T-cell (primary cell): ENCODE results near the gene COL6A3. TPM values are rescaled to one million over a fixed set of nuclear protein-coding genes. Genes with fewer than 3 reads are reported as not detected.

Source experiments
- ATAC-seq, 4 experiments: fragments of 200-7000 bp in 3 of 4; fragments of 150-1000 bp in 1 of 4; cut with Tn5 transposase; replicated peaks in 1 of 4; 1 replicate in 3 of 4; 2 replicates in 1 of 4; pipeline ENCODE4 v1.10.0; 2021; ENCODE audit warnings: moderate library complexity in 3 of 4, mild to moderate bottlenecking in 2 of 4, moderate number of reproducible peaks in 1 of 4
- CTCF ChIA-PET, 2 donors: fragments of 300-600 bp; sonication (Branson Sonifier 250); formaldehyde crosslinking; loops; one replicate each; lab custom pipeline; 2022; ENCODE audit warnings: antibody characterized with exemption in 2 of 2; lab: Charles Lee
- POLR2A ChIA-PET, 2 donors: fragments of 300-600 bp; sonication (Branson Sonifier 250); formaldehyde crosslinking; loops; one replicate each; lab custom pipeline; 2022; ENCODE audit warnings: antibody characterized with exemption in 2 of 2; lab: Charles Lee
- DNase-seq, 35 experiments: peaks; one replicate each; pipeline versions ENCODE4 v3.0.0 to v3.0.0-alpha.2; 2013 to 2023
- H3K27ac ChIP-seq: one replicate; pipeline ENCODE4 v1.5.1; 2013; ENCODE audit warnings: low read length
- H3K27me3 ChIP-seq, 2 experiments: replicated peaks in 1 of 2; 1 replicate in 1 of 2; 2 replicates in 1 of 2; pipeline versions ENCODE4 v1.6.1 to v1.7.0; 2013; ENCODE audit warnings: low read length in 1 of 2, mixed read lengths in 1 of 2; ENCODE audit not compliant: control insufficient read depth in 2 of 2, insufficient read depth in 2 of 2; ENCODE audit errors: extremely low read depth in 1 of 2
- H3K36me3 ChIP-seq, 2 donors: 1 replicate in 1 of 2; 2 replicates in 1 of 2; pipeline versions ENCODE4 v1.6.1 to v1.7.0; 2013; ENCODE audit warnings: low read length in 1 of 2; ENCODE audit not compliant: control insufficient read depth in 2 of 2, insufficient read depth in 1 of 2; ENCODE audit errors: extremely low read depth in 1 of 2
- H3K4me1 ChIP-seq, 2 experiments: 1 replicate in 1 of 2; 2 replicates in 1 of 2; pipeline versions ENCODE4 v1.6.1 to v1.7.0; 2013; ENCODE audit warnings: low read length in 2 of 2, mixed read lengths in 1 of 2; ENCODE audit not compliant: insufficient read depth in 2 of 2, control insufficient read depth in 1 of 2; ENCODE audit errors: extremely low read depth in 1 of 2
- H3K4me3 ChIP-seq, 2 donors: 1 replicate in 1 of 2; 2 replicates in 1 of 2; pipeline versions ENCODE4 v1.5.1 to v1.7.0; 2013; ENCODE audit warnings: mild to moderate bottlenecking in 2 of 2, low read length in 1 of 2, moderate library complexity in 1 of 2; ENCODE audit not compliant: control insufficient read depth in 1 of 2; ENCODE audit errors: extremely low read depth in 1 of 2
- H3K9me3 ChIP-seq: 2 replicates; pipeline ENCODE4 v1.7.0; 2013
- H3K27ac Mint-ChIP-seq, 2 donors: one replicate each; pipeline ENCODE4 v1.8.0; 2020 to 2021; ENCODE audit warnings: mild to moderate bottlenecking in 2 of 2, mixed read lengths in 2 of 2
- H3K27me3 Mint-ChIP-seq, 2 donors: one replicate each; pipeline ENCODE4 v1.8.0; 2021 to 2022; ENCODE audit warnings: mixed read lengths in 2 of 2
- H3K36me3 Mint-ChIP-seq: one replicate; pipeline ENCODE4 v1.8.0; 2021; ENCODE audit warnings: mixed read lengths
- H3K4me1 Mint-ChIP-seq, 3 donors: one replicate each; pipeline ENCODE4 v1.8.0; 2020 to 2022; ENCODE audit warnings: mixed read lengths in 3 of 3, mild to moderate bottlenecking in 1 of 3
- H3K4me3 Mint-ChIP-seq, 3 donors: one replicate each; pipeline ENCODE4 v1.8.0; 2020 to 2022; ENCODE audit warnings: mild to moderate bottlenecking in 3 of 3, mixed read lengths in 3 of 3, moderate library complexity in 3 of 3
- H3K9me3 Mint-ChIP-seq, 3 donors: one replicate each; pipeline ENCODE4 v1.8.0; 2020 to 2022; ENCODE audit warnings: mixed read lengths in 3 of 3
- WGBS: methylation state at CpG from one replicate; pipeline ENCODE4 v1.1.5; 2013; ENCODE audit warnings: missing lambda C conversion rate; ENCODE audit not compliant: insufficient coverage; 5-methylcytosine and 5-hydroxymethylcytosine counted together
- total RNA-seq, 35 experiments: library from RNA in 6 of 35; stranded (reverse) in 6 of 35; fragments of 120-200 nt in 1 of 35; gene quantifications; one replicate each; pipeline versions ENCODE4 v1.2.1 to v1.2.4 and lab custom pipeline; 2013 to 2026

The COL6A3 gene
- total RNA-seq, 5 donors from 2014 or later (not counting 1 experiment from before 2014, with no cell fraction given): 1.5 to 2.9 (median 2.5) TPM

DNA sequence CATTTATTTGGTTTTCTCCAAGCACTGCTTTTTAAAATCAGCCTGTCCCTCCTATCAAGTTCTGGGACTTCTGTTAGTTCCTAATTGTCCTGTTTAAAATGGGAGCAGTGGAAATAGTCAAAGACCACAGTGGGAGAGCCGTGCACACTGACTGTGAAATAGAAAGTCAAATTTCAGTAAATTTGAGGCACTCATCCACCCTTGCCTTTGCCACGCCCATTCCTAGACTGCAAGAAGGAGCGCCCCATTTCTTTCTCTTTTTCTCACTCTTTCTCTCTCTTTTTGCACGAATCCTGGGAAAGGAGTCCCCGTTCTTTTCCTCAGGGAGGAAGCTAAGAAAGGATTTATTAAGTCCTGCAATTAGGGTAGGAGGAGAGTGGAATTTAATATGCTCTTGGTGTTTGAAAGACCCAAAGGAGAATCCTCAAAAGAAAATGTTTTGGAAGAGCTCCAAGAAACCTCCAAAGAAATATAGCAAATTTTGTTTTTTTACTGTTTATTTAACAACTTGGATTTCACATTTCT, 7.5 kb downstream of the COL6A3 start:
- no peaks in the 10 kb centered on the region for H3K9me3 Mint-ChIP-seq
- Histone ChIP-seq H3K9me3 (no peaks in the 10 kb centered on the region), H3K36me3 (no peaks in the 10 kb centered on the region), H3K27me3 (no peaks in the 10 kb centered on the region), H3K4me1 (no peaks in the 10 kb centered on the region), H3K4me3 (no peak overlapping the region), H3K27ac (no peak overlapping the region)
- no peaks in the 10 kb centered on the region for H3K4me1 Mint-ChIP-seq
- 100% methylated on average over 1 of the region's 5 CpGs for WGBS
- ChIA-PET POLR2A (interaction anchor here in 1 of 2 donors (0.7 kb wide), 1 partner anchor 1795 kb away, joined by 4 read pairs; no protein-coding TSS in a partner anchor), CTCF (interaction anchor here in 1 of 2 donors (0.6 to 0.8 kb wide), 3 partner anchors 16 to 1860 kb away, joined by 3 read pairs; no protein-coding TSS in a partner anchor)
- no peak overlapping the region for H3K27ac Mint-ChIP-seq
- DNase-seq (no peak), ATAC-seq (no peak)
- no peaks in the 10 kb centered on the region for H3K36me3 Mint-ChIP-seq
- no peak overlapping the region for H3K4me3 Mint-ChIP-seq
- H3K27me3 Mint-ChIP-seq: peaks cover 0 to 4% of the 10 kb centered on the region in 2 donors

DNA sequence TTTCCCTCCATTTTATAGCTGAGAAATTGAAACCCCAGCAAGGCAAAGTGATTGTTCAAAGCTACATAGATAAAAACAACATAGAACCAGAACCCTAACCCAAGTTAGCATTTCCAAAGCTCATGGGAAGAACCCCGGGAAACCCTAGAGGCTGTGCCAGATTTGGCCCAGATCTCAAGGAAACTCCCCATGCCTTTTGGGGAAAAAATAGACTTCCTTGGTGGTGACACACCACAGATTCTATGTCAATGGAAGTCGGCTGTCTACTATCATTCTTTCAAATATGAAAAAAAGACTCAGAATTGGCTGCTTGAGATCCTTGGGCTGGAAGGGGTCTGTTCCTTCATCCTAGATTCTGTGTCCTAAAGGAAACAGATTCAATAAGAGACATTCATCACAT, 8.4 kb downstream of the COL6A3 start:
- Mint-ChIP-seq H3K27ac (no peak overlapping the region), H3K4me3 (no peak overlapping the region), H3K36me3 (no peaks in the 10 kb centered on the region), H3K4me1 (no peaks in the 10 kb centered on the region), H3K9me3 (no peaks in the 10 kb centered on the region), H3K27me3 (peaks cover 0 to 4% of the 10 kb centered on the region in 2 donors)
- H3K9me3 ChIP-seq: no peaks in the 10 kb centered on the region
- no peak for ATAC-seq
- DNase-seq: no peak
- no CpG with 5 or more reads among the region's 2 CpGs for WGBS
- no peaks in the 10 kb centered on the region for H3K27me3 ChIP-seq
- no peak overlapping the region for H3K4me3 ChIP-seq
- no peaks in the 10 kb centered on the region for H3K4me1 ChIP-seq
- no peaks in the 10 kb centered on the region for H3K36me3 ChIP-seq
- H3K27ac ChIP-seq: no peak overlapping the region
- ChIA-PET POLR2A (no interaction called here), CTCF (interaction anchor here in 1 of 2 donors (0.8 kb wide), 1 partner anchor 16 kb away, joined by 3 read pairs; no protein-coding TSS in a partner anchor)

DNA sequence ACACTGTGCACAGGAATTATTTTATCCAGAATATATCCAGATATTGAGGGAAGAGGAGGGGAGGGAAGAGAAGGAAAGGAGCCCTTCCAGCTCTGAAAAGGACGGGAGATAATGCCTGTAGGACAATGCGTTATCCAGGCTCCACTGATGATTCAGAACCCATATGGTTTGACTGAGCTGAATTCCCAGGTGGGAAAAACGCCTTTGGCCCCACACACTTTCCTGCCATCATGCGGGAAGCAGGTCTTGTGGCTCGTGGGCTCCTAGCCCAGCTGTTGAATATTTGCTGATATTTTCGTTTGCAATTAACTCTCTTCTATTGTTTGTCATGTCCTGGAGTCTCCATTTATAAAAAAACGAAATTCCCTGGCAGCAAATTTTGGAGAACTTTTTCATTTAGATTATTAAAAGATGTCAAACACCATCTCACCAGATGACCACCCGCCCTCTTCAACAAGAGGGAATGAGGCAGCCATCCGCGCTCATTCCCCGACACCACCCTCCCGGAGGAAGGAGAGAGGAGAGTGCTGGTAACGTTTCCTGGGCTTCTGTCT, 8.9 kb downstream of the COL6A3 start:
- Mint-ChIP-seq H3K9me3 (no peaks in the 10 kb centered on the region), H3K36me3 (no peaks in the 10 kb centered on the region), H3K27me3 (peaks cover 0 to 4% of the 10 kb centered on the region in 2 donors), H3K4me1 (no peaks in the 10 kb centered on the region), H3K27ac (no peak overlapping the region), H3K4me3 (no peak overlapping the region)
- no peak for ATAC-seq
- WGBS: 79% methylated on average over 4 of the region's 13 CpGs
- Histone ChIP-seq H3K27ac (no peak overlapping the region), H3K36me3 (no peaks in the 10 kb centered on the region), H3K27me3 (no peaks in the 10 kb centered on the region), H3K4me3 (no peak overlapping the region), H3K9me3 (no peaks in the 10 kb centered on the region), H3K4me1 (no peaks in the 10 kb centered on the region)
- POLR2A ChIA-PET: no interaction called here
- CTCF ChIA-PET: no interaction called here
- no peak for DNase-seq

DNA sequence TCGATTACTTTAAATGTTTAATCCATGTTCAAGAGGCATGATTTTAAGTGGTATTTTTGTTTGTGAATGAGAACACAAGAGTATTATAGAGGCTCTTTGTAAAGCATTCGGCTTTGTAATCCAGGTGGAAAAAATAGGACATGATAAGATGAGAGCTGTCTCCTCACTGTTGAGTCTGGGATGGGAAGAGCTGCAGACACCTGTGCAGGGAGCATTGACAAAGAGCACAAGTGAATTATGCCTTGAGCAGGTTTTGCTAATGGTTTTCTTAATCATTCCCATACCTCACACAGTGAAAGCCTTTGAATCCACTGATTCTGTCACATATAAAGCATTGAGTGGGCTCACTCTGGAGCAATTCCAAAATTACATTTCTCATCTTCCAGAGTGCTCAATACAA, 9.6 kb downstream of the COL6A3 start:
- Mint-ChIP-seq H3K36me3 (no peaks in the 10 kb centered on the region), H3K4me3 (no peak overlapping the region), H3K4me1 (no peaks in the 10 kb centered on the region), H3K9me3 (no peaks in the 10 kb centered on the region), H3K27me3 (peaks cover 0 to 4% of the 10 kb centered on the region in 2 donors), H3K27ac (no peak overlapping the region)
- no peak for DNase-seq
- no peak for ATAC-seq
- Histone ChIP-seq H3K27me3 (no peaks in the 10 kb centered on the region), H3K4me1 (no peaks in the 10 kb centered on the region), H3K27ac (no peak overlapping the region), H3K9me3 (no peaks in the 10 kb centered on the region), H3K4me3 (no peak overlapping the region), H3K36me3 (no peaks in the 10 kb centered on the region)
- CTCF ChIA-PET: no interaction called here
- 90% methylated on average over 2 of the region's 2 CpGs for WGBS
- POLR2A ChIA-PET: no interaction called here

DNA sequence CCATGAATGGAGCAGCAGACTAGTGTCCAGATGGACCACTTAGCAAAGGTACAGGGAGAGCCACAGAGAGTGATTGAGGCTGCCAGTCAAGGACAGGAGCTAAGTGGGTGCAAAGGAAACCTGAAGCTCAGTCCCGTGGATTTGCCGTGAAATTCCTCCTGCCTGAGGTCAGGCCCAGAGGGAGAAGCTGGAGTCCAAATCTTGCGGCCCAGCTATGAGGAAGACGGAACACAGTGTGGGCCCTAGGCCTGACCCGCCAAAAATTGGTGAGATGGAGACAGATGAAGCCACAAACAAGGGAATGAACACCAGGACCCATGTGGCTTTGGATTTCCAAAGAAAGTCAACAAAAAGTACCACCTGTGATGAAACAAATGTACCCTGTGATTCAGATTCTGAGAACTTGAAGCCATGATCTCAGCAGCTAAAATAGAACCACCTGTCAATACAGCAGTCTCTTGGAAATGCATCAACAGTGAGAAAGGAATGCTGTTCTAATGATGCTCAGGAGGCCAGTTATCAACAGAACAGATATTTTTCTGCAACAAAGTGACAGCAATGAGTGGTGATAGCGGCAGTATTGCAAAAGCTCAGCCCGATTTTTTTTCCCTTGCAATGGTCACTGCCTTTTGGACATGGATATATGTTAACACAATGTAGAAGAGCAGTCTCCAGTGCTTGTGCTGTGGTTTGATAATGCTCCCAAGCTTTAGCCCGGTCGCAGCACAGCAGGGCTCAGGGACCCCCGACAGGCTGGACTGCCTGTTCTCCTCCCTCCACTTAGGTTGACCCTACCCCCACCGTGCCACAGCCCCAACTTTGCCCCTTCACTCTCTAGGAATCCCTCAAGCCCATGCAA, 10.7 kb downstream of the COL6A3 start:
- no peak for DNase-seq
- H3K4me1 Mint-ChIP-seq: no peaks in the 10 kb centered on the region
- Histone ChIP-seq H3K4me3 (no peak overlapping the region), H3K27ac (no peak overlapping the region), H3K4me1 (no peaks in the 10 kb centered on the region), H3K27me3 (no peaks in the 10 kb centered on the region), H3K36me3 (no peaks in the 10 kb centered on the region), H3K9me3 (no peaks in the 10 kb centered on the region)
- POLR2A ChIA-PET: no interaction called here
- no peak for ATAC-seq
- H3K4me3 Mint-ChIP-seq: no peak overlapping the region
- CTCF ChIA-PET: interaction anchor here in 1 of 2 donors (0.6 kb wide), 1 partner anchor 65 kb away, joined by 5 read pairs; no protein-coding TSS in a partner anchor
- H3K36me3 Mint-ChIP-seq: no peaks in the 10 kb centered on the region
- H3K9me3 Mint-ChIP-seq: no peaks in the 10 kb centered on the region
- 95% methylated on average over 8 of the region's 11 CpGs for WGBS
- H3K27ac Mint-ChIP-seq: no peak overlapping the region
- no peaks in the 10 kb centered on the region for H3K27me3 Mint-ChIP-seq

DNA sequence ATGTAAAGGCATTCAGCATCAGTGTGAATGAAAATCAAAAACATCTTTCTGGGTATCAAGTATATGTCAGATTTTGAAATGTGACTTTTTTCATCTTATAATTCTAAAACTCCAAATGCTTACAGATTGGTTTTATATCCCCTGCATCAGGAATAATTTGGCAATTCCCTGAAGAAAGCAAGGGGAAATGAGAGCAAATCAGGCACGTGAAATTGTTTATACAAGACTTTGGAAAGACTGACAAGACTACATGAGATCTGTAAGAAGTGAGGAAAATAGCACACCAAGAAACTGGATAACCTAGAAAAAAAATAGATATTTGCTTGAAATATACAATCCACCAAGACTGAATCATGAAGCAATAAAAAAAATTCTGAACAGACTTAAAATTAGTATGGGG, 13.8 kb downstream of the COL6A3 start:
- Mint-ChIP-seq H3K27ac (no peak overlapping the region), H3K9me3 (no peaks in the 10 kb centered on the region), H3K27me3 (peaks cover 0 to 2% of the 10 kb centered on the region in 2 donors), H3K4me3 (no peak overlapping the region), H3K4me1 (no peaks in the 10 kb centered on the region), H3K36me3 (peaks cover 2% of the 10 kb centered on the region)
- Histone ChIP-seq H3K27ac (no peak overlapping the region), H3K9me3 (no peaks in the 10 kb centered on the region), H3K27me3 (no peaks in the 10 kb centered on the region), H3K4me1 (no peaks in the 10 kb centered on the region), H3K36me3 (no peaks in the 10 kb centered on the region), H3K4me3 (no peak overlapping the region)
- CTCF ChIA-PET: no interaction called here
- DNase-seq (no peak), ATAC-seq (no peak)
- POLR2A ChIA-PET: no interaction called here
- no CpG with 5 or more reads among the region's 1 CpG for WGBS
